Measurements from ENCODE around the gene TRAPPC12. TPM values are rescaled to one million over a fixed set of nuclear protein-coding genes. Genes with fewer than 3 reads are reported as not detected.

The TRAPPC12 gene
- total and polyA plus RNA-seq, 8 donors: 46.6 to 158 (median 70.7) TPM

DNA sequence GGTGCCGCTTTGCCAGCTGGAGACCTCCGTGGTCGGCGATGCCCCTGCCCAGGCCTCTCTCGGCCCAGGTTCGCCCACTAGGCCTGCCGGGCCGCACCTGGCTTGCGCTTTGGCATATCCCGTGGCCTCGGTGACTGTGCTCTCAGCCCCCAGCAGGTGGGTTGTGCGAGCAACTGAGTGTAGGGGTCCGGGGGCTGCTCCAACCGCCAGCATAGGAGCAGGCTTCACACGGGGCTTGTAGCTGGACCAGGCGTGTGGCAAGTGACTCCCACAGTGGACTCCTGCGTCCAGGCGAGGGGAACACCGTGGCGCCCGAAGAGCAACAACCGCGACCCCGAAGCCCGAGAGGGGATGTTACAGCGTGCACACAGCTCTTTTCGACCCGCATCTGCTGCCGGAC lies 9.7 kb downstream of the TRAPPC12 start:
- TF ChIP-seq, protein P1, sequence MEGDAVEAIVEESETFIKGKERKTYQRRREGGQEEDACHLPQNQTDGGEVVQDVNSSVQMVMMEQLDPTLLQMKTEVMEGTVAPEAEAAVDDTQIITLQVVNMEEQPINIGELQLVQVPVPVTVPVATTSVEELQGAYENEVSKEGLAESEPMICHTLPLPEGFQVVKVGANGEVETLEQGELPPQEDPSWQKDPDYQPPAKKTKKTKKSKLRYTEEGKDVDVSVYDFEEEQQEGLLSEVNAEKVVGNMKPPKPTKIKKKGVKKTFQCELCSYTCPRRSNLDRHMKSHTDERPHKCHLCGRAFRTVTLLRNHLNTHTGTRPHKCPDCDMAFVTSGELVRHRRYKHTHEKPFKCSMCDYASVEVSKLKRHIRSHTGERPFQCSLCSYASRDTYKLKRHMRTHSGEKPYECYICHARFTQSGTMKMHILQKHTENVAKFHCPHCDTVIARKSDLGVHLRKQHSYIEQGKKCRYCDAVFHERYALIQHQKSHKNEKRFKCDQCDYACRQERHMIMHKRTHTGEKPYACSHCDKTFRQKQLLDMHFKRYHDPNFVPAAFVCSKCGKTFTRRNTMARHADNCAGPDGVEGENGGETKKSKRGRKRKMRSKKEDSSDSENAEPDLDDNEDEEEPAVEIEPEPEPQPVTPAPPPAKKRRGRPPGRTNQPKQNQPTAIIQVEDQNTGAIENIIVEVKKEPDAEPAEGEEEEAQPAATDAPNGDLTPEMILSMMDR (IDR thresholded peaks at IDR 0.05): no peak
- no peak for TF ChIP-seq POLR2A (IDR thresholded peaks at IDR 0.05)
- TF ChIP-seq EP300 (IDR thresholded peaks at IDR 0.05): no peak
- no peak for TF ChIP-seq POLR2AphosphoS5 (IDR thresholded peaks at IDR 0.05)
- 96 to 99% (median 98%) methylated on average over 18 to 29 of the region's 29 CpGs for WGBS, 5 donors
- Histone ChIP-seq H3K4me1 (peaks cover 0 to under 1% (median 0%) of the 10 kb centered on the region in 4 donors), H3K27me3 (no peaks in the 10 kb centered on the region), H3K9me3 (no peaks in the 10 kb centered on the region), H3K36me3 (peaks cover 26 to 72% (median 67%) of the 10 kb centered on the region in 4 donors), H3K4me3 (no peak overlapping the region), H3K27ac (no peak overlapping the region)
- intact Hi-C loops (cut with DNase I; ENCODE audit: low total_unique reads): no loop called here
- no peak for DNase-seq

DNA sequence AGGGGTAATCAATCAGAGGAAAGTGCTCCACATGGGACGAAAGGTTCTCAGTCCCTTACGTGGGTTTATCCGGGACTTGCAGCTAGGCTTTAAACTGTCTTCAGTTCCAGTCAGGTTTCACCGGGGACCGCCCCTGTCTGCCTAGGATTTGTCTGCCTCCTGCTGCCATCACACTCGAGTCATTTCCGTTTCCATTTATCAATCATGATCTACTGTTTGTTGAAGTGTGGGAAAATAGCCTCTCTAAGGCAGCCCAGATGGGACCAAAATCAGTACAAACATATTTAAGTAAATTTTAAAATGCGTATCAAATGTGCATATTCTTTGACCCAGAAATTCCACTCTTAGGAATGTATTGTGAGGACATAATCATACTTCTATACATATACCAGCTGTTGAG lies 10.5 kb downstream of the TRAPPC12 start:
- H3K9me3 ChIP-seq: no peaks in the 10 kb centered on the region
- no peaks in the 10 kb centered on the region for H3K4me1 ChIP-seq
- H3K4me3 ChIP-seq: no peak overlapping the region
- WGBS, 5 donors: 92 to 97% (median 95%) methylated on average over 8 of the region's 8 CpGs
- intact Hi-C loops (cut with DNase I; ENCODE audit: low total_unique reads): no loop called here
- H3K36me3 ChIP-seq: peaks cover 30 to 80% (median 73%) of the 10 kb centered on the region in 4 donors
- DNase-seq: no peak
- H3K27ac ChIP-seq: no peak overlapping the region
- TF ChIP-seq POLR2AphosphoS5 (IDR thresholded peaks at IDR 0.05): no peak
- no peak for TF ChIP-seq POLR2A (IDR thresholded peaks at IDR 0.05)
- TF ChIP-seq, protein P1 (IDR thresholded peaks at IDR 0.05): no peak
- TF ChIP-seq EP300 (IDR thresholded peaks at IDR 0.05): no peak
- H3K27me3 ChIP-seq: no peaks in the 10 kb centered on the region

DNA sequence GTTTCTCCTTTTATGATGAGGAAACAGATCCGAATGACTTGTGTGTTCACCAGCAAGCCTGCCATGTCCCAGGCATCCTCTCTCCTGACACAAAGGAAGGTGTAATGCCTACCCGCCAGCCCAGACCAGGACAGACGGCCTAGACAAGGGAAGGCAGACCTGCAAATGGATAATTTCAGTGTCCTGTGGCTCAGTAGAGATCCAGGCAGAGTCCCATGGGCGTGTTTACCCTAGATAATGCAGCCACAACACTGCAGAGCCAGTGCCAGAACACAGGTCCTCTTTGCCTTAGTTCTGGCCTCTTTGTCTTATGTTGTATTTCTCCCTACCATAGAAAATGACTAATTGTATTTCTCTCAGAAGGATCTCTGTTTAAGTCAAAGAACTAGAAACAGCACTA lies 12.7 kb downstream of the TRAPPC12 start:
- Histone ChIP-seq H3K36me3 (peaks cover 30 to 94% (median 85%) of the 10 kb centered on the region in 4 donors), H3K9me3 (peaks cover 7 to 18% (median 17%) of the 10 kb centered on the region in 4 donors), H3K27me3 (no peaks in the 10 kb centered on the region), H3K27ac (no peak overlapping the region), H3K4me3 (no peak overlapping the region), H3K4me1 (no peaks in the 10 kb centered on the region)
- intact Hi-C loops (cut with DNase I; ENCODE audit: low total_unique reads): no loop called here
- no peak for TF ChIP-seq POLR2AphosphoS5 (IDR thresholded peaks at IDR 0.05)
- WGBS, 5 donors: 76 to 90% (median 87%) methylated on average over 4 of the region's 4 CpGs
- no peak for DNase-seq

DNA sequence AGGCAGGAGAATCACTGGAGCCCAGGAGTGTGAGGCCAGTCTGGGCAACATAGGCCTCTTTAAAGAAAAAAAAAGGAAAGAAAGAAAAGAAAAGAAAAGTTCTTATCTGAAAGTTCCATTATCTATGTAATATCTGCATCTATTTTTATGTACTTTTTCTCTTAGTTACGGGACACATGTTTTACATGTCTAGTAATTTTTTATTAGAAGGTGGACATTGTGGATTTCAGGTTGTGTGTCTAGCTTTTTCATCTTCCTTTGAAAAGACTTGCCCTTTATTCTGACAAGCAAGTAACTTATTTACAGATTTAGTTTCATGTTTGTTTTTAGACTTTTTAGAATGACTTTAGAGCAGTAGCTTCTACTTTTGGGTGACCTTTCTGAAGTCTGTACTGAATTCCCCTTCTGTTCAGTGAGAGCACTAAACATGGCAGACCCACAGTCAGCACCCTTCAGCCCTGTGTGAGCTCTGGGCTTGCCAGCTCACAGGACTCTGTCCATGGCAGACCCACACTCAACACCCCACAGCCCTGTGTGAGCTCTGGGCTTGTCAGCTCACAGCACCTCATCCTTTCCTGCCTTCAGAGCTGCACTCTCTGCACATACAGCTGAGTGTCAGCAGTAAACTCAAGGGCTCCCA lies 17.5 kb downstream of the TRAPPC12 start:
- Histone ChIP-seq H3K9me3 (peaks cover 7 to 20% (median 20%) of the 10 kb centered on the region in 4 donors), H3K27ac (no peak overlapping the region), H3K36me3 (peaks cover 18 to 94% (median 79%) of the 10 kb centered on the region in 4 donors), H3K27me3 (no peaks in the 10 kb centered on the region), H3K4me3 (no peak overlapping the region), H3K4me1 (peaks cover 0 to 19% (median 4%) of the 10 kb centered on the region in 4 donors)
- no peak for DNase-seq
- intact Hi-C loops (cut with DNase I; ENCODE audit: low total_unique reads): no loop called here
- TF ChIP-seq, protein P1 (IDR thresholded peaks at IDR 0.05): no peak
- TF ChIP-seq POLR2A (IDR thresholded peaks at IDR 0.05) (no peak), POLR2AphosphoS5 (IDR thresholded peaks at IDR 0.05) (no peak), EP300 (IDR thresholded peaks at IDR 0.05) (no peak)
- WGBS, 5 donors: 93 to 100% (median 98%) methylated on average over 1 of the region's 1 CpG

DNA sequence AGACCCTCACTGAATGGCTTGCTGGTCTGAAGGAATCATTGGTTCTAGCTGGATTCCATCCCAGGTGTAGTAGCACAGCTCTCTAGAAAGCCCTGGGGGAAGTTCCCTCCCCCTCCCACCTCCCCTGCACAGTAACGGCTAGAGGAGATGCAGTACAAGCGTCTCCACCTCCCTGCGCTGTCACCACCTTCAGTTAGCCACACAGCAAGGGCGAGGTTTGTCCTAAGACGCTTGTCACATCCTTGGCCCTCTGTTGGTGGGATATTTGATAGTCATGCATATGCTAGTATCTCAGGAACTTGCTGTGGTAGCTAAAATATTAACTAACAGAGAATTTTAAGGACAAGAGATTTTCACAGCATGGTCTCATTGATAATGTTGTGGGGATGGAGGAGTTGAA lies 19.4 kb downstream of the TRAPPC12 start:
- H3K27me3 ChIP-seq: no peaks in the 10 kb centered on the region
- TF ChIP-seq, protein P1 (IDR thresholded peaks at IDR 0.05): no peak
- no peak for TF ChIP-seq EP300 (IDR thresholded peaks at IDR 0.05)
- TF ChIP-seq POLR2AphosphoS5 (IDR thresholded peaks at IDR 0.05): no peak
- TF ChIP-seq POLR2A (IDR thresholded peaks at IDR 0.05): no peak
- peaks cover 27 to 93% (median 77%) of the 10 kb centered on the region in 4 donors for H3K36me3 ChIP-seq
- H3K27ac ChIP-seq: no peak overlapping the region
- peaks cover 0 to 24% (median 4%) of the 10 kb centered on the region in 4 donors for H3K4me1 ChIP-seq
- H3K4me3 ChIP-seq: no peak overlapping the region
- H3K9me3 ChIP-seq: peaks cover 7 to 20% (median 20%) of the 10 kb centered on the region in 4 donors
- no peak for DNase-seq
- intact Hi-C loops (cut with DNase I; ENCODE audit: low total_unique reads): no loop called here
- WGBS, 5 donors: 85 to 90% (median 89%) methylated on average over 5 of the region's 5 CpGs
